Measurements from ENCODE around the gene EFEMP1.
"Not testable (repeated sequence)": the region's sequence is repeated elsewhere in the genome, so short reads cannot be mapped to it uniquely, and the experiment has no call there.

EFEMP1 gene

GRCh38 chr2:55865096-55865835 is 58.3 kb downstream of the EFEMP1 start:
- no peak for DNase-seq (ENCODE audit: low read depth)

DNA sequence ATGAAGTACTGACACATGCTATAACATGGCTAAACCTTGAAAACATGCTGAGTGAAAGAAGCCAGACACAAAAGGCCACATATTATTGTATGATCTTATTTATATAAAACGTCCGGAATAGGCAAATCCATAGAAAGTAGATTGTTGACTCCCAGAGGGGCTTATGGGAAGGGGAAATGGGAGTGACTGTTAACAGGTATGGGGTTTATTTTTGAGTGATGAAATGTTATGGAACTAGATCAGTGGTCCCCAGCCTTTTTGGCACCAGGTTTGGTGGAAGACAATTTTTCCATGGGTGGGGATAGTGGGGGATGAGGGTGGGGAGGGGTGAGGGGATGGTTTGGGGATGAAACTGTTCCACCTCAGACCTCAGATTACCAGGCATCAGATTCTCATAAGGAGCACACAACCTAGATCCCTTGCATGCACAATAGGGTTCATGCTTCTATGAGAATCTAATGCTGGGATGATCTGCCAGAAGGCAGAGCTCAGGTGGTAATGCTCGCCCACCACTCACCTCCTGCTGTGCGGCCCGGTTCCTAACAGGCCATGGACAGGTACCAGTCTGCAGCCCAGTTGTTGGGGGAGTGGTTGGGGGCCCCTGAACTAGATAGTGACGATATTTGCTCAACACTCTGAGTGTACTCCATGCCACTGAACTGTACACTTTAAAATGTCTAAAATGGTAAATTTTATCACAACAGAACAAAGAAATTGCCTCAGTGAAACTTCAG is 59.1 kb downstream of the EFEMP1 start:
- DNase-seq (ENCODE audit: low read depth), result no peak

GRCh38 chr2:55862673-55863390 is 60.8 kb downstream of the EFEMP1 start:
- DNase-seq (ENCODE audit: low read depth), result no peak

- DNase-seq (ENCODE audit: low read depth), result no peak
Measured at GRCh38 chr2:55862246-55862645, 61.3 kb downstream of the EFEMP1 start.

DNA sequence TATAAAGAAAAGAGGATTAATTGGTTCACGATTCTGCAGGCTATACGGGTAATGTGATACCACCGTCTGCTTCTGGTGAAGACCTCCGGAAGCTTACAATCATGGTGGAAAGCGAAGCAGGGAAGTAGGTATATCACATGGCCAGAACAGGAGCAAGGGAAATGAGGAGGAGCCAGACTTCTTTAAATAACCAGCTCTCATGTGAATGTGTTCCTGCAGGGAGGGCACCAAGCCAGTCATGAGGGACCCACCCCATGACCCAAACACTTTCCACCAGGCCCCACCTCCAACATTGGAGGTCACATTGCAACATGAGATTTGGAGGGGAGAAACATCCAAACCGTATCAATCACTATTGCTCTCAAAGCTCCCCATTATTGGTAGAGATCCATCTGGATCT is 61.8 kb downstream of the EFEMP1 start:
- DNase-seq (ENCODE audit: low read depth), result no peak

DNA sequence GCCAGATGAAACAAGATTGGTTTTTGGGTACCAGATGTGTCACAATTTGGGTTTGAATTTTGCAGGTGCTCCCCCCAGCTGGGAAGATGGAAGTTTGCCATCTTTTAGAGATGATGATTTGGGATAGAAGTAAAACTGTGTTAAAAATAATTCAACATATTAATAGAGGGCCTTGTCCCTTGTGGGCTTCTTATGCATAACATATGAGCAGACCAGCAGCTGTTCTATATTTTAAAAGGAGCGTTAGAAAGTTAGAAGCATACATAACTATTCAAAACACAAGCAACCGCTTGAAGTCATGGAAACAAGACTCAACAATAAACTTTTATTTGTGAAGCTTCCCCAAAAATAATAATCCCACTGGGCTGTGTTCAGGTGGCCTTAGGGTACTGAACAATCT is 62.8 kb downstream of the EFEMP1 start:
- DNase-seq (ENCODE audit: low read depth), result no peak

DNA sequence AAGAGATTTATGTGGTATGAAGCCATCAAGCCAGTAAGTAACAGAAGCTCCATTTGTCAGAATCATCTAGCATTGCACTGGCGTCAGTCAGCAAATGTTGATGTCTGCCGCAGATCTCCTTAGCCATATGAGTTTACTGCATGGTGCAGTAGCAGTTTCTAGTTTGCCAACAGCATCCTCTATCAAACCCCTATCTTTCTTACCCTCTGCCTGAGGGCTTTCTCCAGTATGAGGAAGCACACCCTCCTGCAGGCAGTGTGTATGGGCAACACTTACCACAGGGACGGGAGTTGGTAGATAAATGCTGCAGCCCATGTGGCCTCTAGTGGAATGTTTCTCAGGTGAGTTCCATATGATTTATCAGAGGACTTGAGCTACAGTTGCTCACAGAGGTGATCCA is 63.7 kb downstream of the EFEMP1 start:
- no peak for DNase-seq (ENCODE audit: low read depth)

DNA sequence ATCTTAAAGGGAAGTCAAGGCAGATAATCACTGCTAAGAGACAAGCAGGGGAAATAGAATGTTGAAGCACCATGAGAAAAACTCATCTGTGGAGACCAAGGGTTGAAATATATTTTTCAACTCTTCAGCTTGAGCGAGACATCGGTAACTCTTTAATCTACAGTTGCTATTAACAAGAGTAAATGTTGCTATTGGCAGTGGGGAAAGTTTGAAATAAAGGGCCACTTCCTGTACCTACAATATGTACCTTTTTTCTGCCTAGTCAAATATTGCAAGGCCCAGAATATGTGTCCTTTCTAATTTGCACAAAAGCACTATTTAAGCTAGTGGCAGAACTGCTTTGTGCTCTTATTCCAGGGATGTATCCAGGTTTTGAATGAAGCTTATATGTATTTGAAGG is 65.8 kb downstream of the EFEMP1 start:
- no peak for DNase-seq (ENCODE audit: low read depth)

DNA sequence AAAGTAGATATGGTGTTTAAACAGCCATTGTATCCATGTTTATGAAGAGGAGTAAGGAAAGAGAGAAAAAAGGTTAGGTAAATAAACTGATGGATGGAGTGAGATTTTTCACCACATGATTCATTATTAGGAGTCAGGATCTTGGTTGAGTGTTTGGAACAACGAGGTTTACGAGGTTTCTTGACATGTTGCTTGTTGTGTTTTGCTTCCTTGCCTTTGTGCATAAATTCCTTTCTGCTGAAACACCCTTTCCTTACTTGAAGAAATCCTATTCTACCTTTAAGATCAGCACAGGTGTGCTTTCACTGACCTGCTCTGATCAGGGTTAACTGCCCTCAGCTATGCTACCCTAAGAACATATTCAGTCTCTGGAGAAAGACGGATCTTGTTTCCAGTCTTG is 66.6 kb downstream of the EFEMP1 start:
- DNase-seq (ENCODE audit: low read depth), result no peak

DNA sequence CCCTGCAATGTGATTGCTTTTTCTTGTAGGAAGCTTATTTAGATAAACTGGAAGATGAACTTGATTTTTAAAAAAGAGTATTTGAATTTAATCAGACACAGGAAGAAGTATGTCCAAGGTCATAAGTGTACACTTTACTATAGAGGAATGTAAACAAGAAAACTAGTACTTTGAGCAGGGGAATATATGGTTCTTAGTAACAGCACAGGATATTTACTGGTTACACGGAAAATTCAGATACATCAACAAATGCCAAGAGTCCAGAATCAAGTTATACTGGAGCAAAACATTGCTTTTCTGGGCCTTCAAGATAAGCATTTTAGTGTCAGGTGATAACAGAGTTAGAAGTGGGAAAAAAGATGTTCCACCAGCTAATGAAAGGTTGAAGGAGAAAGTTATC is 75.5 kb downstream of the EFEMP1 start:
- no peak for DNase-seq (ENCODE audit: low read depth)

DNA sequence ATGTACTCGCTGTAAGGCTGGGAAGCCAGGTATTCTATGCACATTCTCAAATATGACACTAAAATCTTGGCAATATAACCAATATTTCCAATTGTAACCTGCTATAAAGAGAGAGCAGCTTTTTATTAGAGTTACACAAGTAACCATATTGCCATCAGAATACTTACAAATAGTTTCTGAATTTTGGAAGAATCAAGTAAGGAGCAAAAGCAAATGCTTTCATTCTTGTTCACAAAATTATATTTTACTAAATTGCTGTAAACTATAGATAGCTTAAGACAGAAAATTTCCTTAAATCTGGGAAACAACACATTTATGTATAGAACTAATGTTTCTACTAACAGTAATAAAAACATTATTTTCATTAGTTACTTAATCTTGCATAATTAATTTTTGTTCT is 77.2 kb downstream of the EFEMP1 start:
- DNase-seq (ENCODE audit: low read depth), result no peak

GRCh38 chr2:55844986-55845385 is 78.6 kb downstream of the EFEMP1 start:
- DNase-seq (ENCODE audit: low read depth), result no peak

- DNase-seq (ENCODE audit: low read depth), result no peak
Measured at GRCh38 chr2:55843994-55844345, 79.6 kb downstream of the EFEMP1 start.

DNA sequence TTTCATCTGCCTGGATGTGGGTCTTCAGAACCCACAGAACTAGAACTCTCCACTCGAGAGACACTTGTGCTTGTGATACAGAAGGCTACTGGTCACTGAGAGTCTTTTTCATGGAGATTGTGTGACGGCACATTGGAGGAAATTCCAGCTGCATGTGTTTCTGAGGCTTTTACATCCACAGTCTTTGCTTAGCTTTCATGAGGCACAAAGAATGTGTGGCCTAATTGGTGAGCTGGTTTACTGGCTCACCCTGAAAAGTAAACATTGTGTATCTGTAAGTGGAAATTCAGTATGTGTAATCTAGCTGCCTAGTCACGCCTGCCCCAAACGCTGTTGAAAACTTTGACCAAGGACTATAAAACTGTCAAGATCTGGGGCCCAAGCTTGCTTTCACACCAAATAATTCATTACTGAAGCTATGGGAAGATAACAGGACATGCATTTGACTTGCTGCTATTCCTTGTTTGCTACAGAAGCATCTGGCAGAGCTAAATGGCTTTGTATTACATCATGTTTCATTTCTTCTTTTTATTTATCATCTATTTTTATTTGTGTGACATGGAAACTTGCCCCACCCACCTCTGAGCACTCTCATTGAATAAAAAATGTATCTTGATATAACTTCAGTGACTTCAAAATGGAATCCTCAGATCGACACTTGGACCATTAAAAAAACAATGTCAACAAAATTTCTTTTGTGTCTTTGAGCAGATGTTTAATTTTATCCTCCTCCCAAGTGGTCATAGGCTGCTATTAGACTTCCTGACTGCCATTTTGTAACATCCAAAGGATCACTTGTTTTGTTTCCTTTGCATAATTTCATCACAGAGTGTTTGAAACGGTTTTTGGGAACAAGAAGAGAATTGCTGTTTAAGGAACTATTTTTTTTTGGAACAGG is 80.2 kb downstream of the EFEMP1 start:
- DNase-seq (ENCODE audit: low read depth), result no peak

DNA sequence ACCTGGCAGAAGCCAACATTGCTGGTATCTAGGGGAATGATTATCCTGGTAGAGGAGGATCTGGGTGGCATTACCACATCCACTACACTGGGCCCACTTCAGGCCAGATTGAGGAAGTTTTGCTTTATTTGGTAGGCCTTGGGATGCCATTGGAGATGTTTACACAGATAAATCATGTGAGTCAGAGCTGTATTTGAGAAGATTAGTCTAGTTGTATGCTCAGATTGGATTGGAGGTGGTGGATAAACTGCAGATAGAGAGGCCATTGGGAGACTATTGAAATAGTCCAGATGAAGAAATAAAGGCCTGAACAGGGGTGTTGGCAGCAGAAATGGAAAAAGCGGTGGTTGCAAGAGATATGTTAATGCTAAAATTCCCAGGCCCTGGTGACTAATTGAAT is 81.5 kb downstream of the EFEMP1 start:
- no peak for DNase-seq (ENCODE audit: low read depth)

GRCh38 chr2:55840460-55840859 is 83.1 kb downstream of the EFEMP1 start:
- no peak for DNase-seq (ENCODE audit: low read depth)

DNA sequence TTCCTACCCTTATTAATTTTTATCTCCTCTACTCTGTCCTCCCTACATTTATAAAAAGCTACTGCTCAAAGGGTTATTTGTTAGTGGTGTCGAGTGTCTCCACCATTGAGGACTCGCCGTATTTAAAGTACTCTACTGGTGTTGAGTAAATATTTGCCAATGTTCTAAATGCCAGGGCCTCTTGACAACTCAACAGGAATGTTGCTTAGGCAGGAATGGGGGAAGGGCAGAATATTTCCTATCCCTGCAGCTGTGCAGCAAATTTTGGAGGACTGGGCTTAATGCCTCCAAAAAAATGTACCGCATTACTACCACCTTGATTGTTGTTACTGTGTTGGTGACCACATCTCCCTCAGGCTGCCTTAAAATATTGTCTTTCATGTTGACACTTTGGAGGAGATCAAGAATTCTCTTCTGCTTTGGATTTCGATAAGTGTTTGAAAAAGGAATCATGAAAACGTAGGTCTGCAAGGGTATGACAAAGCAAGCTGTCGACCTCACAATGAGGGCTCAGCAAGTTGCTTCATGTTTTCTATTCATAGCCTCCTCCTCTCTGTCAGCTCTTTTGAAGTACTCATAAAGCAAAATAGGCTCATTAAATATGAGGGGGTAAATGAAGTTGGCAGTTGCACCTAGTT is 84.3 kb downstream of the EFEMP1 start:
- DNase-seq (ENCODE audit: low read depth), result no peak

DNA sequence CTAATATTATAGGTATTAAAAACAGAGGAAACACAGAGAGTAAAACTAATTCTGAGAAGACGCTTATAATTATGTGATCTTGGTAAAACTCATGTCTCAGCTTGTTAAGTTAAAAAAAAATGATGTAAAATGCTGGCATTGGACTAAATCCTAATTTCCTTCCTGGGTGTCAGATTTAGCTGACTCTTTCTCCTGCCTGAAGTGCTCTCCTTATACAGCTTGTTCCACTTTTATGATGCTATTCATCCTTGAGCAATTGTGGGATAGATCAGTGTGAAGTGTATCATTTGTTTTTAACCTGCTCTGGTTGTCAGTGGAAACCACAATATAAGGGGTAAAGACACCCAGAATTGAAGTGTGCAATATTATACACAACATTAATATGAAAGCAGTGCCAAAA is 84.9 kb downstream of the EFEMP1 start:
- no peak for DNase-seq (ENCODE audit: low read depth)

DNA sequence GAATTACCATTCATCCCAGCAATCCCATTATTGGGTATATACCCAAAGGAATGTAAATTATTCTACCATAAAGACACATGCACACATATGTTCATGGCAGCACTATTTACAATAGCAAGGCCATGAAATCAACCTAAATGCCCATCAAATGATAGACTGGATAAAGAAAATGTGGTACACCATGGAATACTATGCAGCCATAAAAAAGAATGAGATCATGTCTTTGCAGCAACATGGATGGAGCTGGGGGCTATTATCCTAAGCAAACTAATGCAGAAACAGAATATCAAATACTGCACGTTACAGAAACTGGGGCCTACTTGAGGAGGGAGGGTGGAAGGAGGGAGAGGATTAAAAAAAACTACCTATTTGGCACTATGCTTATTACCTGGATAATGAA is 85.5 kb downstream of the EFEMP1 start:
- DNase-seq (ENCODE audit: low read depth), result not testable (repeated sequence)

- DNase-seq (ENCODE audit: low read depth), result no peak
Measured at GRCh38 chr2:55837073-55837472, 86.5 kb downstream of the EFEMP1 start.

- DNase-seq (ENCODE audit: low read depth), result not testable (repeated sequence)
Measured at GRCh38 chr2:55831671-55832410, 91.7 kb downstream of the EFEMP1 start.
